Measurements from ENCODE around the gene POPDC2. TPM values are rescaled to one million over a fixed set of nuclear protein-coding genes. Genes with fewer than 3 reads are reported as not detected.

Gene POPDC2
- total RNA-seq, 1 donor from 2014 or later = 1.0 TPM

DNA sequence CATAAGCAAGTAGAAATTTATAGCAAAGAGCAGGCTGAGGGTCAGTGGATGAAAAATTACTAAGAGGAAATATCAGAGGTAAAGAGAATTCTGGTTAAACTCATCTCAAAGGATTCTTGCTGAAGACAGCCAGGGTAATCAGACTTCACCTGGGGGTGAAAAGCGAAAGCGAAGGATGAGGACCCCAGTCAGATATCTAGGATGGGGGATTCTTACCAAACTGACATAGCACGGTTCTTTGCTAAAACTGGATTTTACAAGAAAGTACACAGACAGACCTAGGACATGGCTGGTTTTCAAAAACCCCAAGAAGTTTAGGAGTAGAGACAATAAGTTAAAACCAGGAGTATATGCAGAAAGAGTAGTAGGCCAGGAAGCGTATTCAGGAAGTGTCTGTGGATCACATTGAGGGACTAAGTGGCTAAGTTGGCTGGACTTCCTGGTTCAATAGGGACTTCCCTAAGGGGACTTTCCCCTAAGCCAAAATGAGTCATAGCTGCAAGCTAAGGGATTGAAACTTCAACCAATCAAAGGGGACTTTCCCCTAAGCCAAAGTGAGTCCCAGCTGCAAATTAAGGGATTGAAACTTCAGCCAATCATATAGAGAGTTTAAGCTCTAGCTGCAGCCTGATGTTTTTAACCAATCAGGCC, 40.0 kb upstream of the POPDC2 start:
- Histone ChIP-seq H3K36me3 (ENCODE audit: control insufficient read depth, insufficient read depth, low read length) (no peaks in the 10 kb centered on the region), H3K27me3 (ENCODE audit: control insufficient read depth, insufficient read depth, low read length) (peaks cover 2% of the 10 kb centered on the region), H3K4me3 (ENCODE audit: low read depth, low read length) (no peak overlapping the region)
- TF ChIP-seq, protein P1, sequence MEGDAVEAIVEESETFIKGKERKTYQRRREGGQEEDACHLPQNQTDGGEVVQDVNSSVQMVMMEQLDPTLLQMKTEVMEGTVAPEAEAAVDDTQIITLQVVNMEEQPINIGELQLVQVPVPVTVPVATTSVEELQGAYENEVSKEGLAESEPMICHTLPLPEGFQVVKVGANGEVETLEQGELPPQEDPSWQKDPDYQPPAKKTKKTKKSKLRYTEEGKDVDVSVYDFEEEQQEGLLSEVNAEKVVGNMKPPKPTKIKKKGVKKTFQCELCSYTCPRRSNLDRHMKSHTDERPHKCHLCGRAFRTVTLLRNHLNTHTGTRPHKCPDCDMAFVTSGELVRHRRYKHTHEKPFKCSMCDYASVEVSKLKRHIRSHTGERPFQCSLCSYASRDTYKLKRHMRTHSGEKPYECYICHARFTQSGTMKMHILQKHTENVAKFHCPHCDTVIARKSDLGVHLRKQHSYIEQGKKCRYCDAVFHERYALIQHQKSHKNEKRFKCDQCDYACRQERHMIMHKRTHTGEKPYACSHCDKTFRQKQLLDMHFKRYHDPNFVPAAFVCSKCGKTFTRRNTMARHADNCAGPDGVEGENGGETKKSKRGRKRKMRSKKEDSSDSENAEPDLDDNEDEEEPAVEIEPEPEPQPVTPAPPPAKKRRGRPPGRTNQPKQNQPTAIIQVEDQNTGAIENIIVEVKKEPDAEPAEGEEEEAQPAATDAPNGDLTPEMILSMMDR (IDR thresholded peaks at IDR 0.05; ENCODE audit: insufficient read depth, low read length, poor library complexity, severe bottlenecking) = no peak
- DNase-seq (ENCODE audit: low read depth) = peak; percentile 34

DNA sequence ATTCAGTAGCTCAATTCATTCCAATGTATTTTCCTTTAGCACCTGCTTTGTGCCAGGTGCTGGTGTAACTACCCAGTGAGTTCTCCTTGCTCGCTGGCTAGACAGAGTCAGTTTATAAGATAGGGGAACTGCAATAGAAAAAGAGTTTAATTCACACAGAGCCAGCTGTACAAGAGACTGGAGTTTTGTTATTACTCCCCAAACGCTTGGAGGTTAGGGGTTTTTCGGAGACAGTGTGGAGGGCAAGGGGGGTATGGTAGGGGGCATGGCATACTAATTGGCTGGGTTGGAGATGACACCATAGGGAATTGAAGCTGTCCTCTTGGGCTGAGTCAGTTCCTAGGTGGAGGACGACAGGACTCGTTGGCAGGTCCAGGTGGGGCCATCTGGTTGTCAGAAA, 37.0 kb upstream of the POPDC2 start:
- Histone ChIP-seq H3K27me3 (ENCODE audit: control insufficient read depth, insufficient read depth, low read length) (no peaks in the 10 kb centered on the region), H3K4me3 (ENCODE audit: low read depth, low read length) (no peak overlapping the region), H3K36me3 (ENCODE audit: control insufficient read depth, insufficient read depth, low read length) (no peaks in the 10 kb centered on the region)
- TF ChIP-seq, protein P1 (IDR thresholded peaks at IDR 0.05; ENCODE audit: insufficient read depth, low read length, poor library complexity, severe bottlenecking) = no peak
- no peak for DNase-seq (ENCODE audit: low read depth)

DNA sequence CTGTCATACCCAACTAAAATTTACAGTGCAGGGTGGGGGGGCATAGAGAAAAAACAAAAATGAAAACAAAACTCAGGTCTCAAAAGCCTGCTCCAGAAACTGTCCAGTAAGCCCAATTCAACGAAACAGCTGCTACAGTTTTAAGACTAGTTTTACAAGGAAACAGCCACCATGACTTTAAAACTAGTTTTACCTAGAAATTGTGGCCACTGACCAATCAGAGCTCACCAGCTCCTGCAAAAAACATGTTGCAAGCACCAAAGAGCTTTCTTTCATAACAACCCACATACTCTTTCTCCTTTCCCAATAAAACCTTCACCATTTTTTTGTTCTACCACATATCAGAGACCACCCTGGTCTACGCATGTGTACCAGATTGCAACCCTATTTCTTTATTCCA, 35.1 kb upstream of the POPDC2 start:
- H3K36me3 ChIP-seq (ENCODE audit: control insufficient read depth, insufficient read depth, low read length) = no peaks in the 10 kb centered on the region
- no peak for DNase-seq (ENCODE audit: low read depth)
- TF ChIP-seq, protein P1 (IDR thresholded peaks at IDR 0.05; ENCODE audit: insufficient read depth, low read length, poor library complexity, severe bottlenecking) = no peak
- no peaks in the 10 kb centered on the region for H3K27me3 ChIP-seq (ENCODE audit: control insufficient read depth, insufficient read depth, low read length)
- no peak overlapping the region for H3K4me3 ChIP-seq (ENCODE audit: low read depth, low read length)

DNA sequence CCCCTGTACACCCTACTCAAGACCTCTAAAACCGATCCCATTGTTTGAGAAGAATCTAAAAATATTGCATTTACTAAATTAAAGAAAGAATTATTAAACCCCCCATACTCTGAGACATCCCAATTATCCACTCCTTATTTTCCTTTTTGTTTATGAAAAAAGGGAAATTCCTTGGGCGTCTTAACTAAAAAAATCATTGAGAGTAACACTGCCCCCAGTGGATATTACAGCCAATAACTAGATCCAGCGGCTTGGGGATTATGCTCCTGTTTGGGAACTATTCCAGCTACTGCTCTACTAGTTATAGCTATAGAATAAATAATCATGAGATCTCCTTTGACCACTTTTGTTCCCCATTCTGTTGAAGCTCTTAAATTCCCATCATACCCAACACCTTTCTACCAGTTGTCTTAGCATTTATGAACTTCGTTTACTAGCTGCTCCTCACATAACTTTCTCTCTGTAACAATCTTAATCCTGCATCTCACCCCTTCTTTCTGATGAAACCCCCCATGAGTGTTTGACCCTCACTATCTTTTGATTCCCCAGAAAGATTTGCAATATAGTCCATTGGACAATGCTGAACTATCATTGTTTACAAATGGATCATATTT, 29.8 kb upstream of the POPDC2 start:
- Histone ChIP-seq H3K27me3 (ENCODE audit: control insufficient read depth, insufficient read depth, low read length) (no peaks in the 10 kb centered on the region), H3K36me3 (ENCODE audit: control insufficient read depth, insufficient read depth, low read length) (no peaks in the 10 kb centered on the region), H3K4me3 (ENCODE audit: low read depth, low read length) (no peak overlapping the region)
- DNase-seq (ENCODE audit: low read depth) = no peak
- TF ChIP-seq, protein P1 (IDR thresholded peaks at IDR 0.05; ENCODE audit: insufficient read depth, low read length, poor library complexity, severe bottlenecking) = peak; percentile 56

DNA sequence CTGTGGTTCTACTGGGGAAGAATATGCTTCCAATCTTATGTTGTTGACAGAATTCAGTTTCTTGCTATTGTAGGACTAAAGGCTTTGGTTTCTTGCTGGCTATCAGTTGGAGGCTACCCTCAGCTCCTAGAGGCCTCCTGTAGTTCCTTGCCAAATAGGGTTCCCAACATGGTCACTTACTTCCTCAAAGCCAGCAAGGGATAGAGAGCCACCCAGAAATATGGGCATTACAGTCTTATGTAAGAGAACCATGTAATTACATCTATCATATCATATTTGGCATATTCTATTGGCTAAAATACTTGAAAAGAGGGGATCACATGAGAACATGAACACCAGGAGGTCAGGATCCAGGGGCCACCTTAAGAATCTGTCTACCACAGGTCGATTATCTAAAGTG, 23.0 kb upstream of the POPDC2 start:
- DNase-seq (ENCODE audit: low read depth) = no peak
- TF ChIP-seq, protein P1 (IDR thresholded peaks at IDR 0.05; ENCODE audit: insufficient read depth, low read length, poor library complexity, severe bottlenecking) = no peak
- no peak overlapping the region for H3K4me3 ChIP-seq (ENCODE audit: low read depth, low read length)
- no peaks in the 10 kb centered on the region for H3K36me3 ChIP-seq (ENCODE audit: control insufficient read depth, insufficient read depth, low read length)
- no peaks in the 10 kb centered on the region for H3K27me3 ChIP-seq (ENCODE audit: control insufficient read depth, insufficient read depth, low read length)

DNA sequence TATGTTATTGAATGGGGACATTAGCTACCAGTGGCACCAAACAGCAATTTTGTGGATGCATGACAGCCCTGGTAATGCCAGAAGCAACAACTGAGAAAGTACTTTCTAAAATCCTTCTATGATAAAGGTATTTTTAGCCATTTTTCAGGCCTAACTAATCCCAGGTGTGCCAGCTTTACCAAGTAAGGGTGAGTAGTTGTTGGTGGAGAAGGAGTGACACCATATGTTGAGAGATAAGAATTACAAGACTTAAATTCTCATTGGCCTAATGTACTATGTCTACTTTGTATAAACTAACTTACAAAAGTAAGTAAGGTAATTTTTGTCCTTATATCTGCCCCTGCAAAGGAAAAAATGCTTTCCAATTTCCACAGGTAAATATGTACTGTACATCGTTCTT, 20.9 kb upstream of the POPDC2 start:
- no peaks in the 10 kb centered on the region for H3K36me3 ChIP-seq (ENCODE audit: control insufficient read depth, insufficient read depth, low read length)
- TF ChIP-seq, protein P1 (IDR thresholded peaks at IDR 0.05; ENCODE audit: insufficient read depth, low read length, poor library complexity, severe bottlenecking) = peak; percentile 53
- H3K4me3 ChIP-seq (ENCODE audit: low read depth, low read length) = no peak overlapping the region
- H3K27me3 ChIP-seq (ENCODE audit: control insufficient read depth, insufficient read depth, low read length) = no peaks in the 10 kb centered on the region
- no peak for DNase-seq (ENCODE audit: low read depth)

Data from kidney epithelial cell (primary cell).